Measurements from ENCODE around the gene ARHGAP28.

ARHGAP28 gene

DNA sequence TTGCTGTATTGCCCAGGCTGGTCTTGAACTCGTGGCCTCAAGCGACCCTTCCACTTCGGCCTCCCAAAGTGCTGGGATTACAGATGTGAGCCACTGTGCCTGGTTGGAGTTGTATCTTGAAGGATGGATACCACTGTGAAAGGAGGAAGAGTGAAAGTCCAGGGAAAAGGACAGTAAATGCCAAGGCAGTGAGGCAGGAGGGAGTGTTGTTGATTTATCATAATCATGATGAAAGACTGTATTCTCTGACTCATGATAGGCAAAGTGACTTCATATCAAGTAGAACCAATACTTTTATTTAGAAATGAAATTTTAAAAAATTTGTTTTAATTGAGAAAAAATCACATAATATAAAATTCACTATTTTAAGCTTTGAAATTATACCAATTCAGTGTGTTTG is 162.3 kb downstream of the ARHGAP28 start:
- H3K4me3 ChIP-seq (ENCODE audit: low read depth, low read length) = no peak overlapping the region
- no peak for DNase-seq (ENCODE audit: low read depth)
- TF ChIP-seq, protein P1, sequence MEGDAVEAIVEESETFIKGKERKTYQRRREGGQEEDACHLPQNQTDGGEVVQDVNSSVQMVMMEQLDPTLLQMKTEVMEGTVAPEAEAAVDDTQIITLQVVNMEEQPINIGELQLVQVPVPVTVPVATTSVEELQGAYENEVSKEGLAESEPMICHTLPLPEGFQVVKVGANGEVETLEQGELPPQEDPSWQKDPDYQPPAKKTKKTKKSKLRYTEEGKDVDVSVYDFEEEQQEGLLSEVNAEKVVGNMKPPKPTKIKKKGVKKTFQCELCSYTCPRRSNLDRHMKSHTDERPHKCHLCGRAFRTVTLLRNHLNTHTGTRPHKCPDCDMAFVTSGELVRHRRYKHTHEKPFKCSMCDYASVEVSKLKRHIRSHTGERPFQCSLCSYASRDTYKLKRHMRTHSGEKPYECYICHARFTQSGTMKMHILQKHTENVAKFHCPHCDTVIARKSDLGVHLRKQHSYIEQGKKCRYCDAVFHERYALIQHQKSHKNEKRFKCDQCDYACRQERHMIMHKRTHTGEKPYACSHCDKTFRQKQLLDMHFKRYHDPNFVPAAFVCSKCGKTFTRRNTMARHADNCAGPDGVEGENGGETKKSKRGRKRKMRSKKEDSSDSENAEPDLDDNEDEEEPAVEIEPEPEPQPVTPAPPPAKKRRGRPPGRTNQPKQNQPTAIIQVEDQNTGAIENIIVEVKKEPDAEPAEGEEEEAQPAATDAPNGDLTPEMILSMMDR (IDR thresholded peaks at IDR 0.05; ENCODE audit: low read depth, low read length, missing control alignments) = no peak

DNA sequence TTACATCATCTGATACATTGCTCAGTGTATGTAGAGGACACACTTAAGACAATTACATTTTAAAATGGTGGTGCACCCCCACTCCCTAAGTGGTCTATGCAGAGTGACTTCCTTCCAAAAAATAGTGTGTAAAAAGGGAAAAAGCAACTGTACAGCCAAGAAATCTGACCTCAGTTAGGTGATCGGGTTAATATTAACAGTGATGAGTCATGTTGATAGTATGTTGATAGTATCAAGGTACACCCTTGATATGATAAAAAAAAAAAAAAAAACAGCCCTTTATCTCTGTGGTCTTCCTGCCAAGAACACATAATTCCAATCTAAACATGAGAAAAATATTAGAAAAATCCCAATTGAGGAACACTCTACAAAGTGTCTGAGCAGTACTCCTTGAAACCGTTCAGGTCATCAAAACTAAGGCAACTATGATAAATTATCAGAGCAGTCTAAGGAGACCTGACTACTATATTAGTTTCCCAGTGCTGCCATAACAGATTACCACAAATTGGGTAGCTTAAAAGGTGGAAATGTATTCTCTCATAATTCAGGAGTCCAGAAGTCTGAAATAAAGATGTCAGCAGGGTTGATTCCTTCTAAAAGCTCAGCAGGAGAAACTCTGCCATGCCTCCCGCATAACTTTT is 171.9 kb downstream of the ARHGAP28 start:
- DNase-seq (ENCODE audit: low read depth) = no peak
- TF ChIP-seq, protein P1 (IDR thresholded peaks at IDR 0.05; ENCODE audit: low read depth, low read length, missing control alignments) = no peak
- H3K4me3 ChIP-seq (ENCODE audit: low read depth, low read length) = no peak overlapping the region

DNA sequence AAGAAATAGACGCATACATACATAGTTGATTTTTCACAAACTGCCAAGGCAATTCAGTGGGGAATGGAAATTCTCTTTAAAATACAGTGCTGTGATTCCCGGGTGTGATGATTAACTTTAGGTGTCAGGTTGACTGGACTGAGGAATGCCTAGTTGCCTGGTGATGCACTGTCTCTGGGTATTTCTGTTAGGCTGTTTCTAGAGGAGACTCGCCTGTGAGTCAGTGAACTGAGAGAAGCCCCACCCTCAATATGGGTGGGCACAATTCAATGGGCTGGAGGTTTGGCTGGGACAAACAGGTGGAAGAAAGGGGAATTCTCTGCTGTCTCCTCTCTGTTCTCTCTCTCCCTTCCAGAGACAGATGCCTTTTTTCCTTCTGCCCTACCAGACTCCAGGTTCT is 187.6 kb downstream of the ARHGAP28 start:
- DNase-seq (ENCODE audit: low read depth) = no peak
- TF ChIP-seq, protein P1 (IDR thresholded peaks at IDR 0.05; ENCODE audit: low read depth, low read length, missing control alignments) = no peak
- no peak overlapping the region for H3K4me3 ChIP-seq (ENCODE audit: low read depth, low read length)

DNA sequence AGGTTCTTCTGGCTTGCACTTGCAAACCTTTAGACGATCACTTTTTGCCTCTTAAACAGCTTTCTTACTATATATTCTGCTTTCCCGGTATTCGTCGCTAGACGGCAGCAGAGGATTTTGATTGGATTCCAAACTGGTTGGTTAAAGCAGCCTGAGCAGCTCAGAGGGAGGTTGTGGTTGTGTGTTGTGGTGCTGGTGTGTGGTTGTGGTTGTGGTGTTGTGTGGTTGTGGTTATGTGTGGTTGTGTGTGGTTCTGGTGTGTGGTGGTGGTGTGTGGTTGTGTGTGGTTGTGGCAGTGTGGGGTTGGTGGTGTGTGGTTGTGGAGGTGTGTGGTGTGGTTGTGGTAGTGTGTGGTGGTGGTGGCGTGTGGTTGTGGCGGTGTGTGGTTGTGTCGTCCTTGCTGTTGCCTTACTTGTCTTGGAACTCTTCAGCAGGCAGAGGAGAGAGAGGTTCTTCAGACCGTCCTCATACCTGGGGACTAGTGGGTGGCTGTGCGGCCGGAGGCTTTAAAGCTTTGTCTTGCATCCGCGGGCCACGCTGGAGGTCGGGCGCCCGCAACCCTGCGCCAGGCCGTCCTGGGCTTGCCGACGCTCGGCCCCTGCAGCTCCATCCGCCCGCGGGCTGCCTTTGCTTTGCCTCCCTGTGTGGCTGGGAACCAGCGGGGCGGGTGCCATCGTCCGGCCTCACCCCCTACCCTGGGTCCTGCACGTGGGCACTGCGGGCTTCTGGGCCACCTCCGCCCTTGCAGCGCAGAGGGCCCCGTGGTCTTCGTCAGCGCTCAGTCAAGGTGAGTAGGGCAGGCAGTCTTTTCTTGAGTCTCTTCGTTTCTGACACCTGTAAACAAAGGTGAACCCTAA is 190.8 kb downstream of the ARHGAP28 start:
- H3K4me3 ChIP-seq (ENCODE audit: low read depth, low read length) = no peak overlapping the region
- peak; percentile 10 for DNase-seq (ENCODE audit: low read depth)
- TF ChIP-seq, protein P1 (IDR thresholded peaks at IDR 0.05; ENCODE audit: low read depth, low read length, missing control alignments) = peak; percentile 84

DNA sequence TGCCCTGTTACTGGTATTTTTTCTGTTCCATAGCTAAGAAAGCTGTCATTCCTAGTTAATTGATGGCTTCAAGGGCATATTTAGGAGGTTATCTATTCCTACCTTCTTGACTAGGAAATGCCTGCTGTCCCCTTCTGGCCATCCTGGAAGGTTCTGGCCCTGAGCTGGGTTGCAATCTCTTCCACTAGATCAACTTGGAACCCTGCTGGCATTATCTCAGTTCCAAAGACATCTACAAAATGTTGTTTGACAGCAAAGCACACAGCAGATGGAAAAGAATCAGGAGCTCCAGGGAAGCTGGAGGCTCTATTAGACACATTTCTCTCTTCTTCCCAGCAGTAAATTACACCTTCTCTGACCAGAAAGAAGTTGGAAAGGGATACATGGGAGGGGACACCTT is 192.1 kb downstream of the ARHGAP28 start:
- DNase-seq (ENCODE audit: low read depth) = no peak
- no peak overlapping the region for H3K4me3 ChIP-seq (ENCODE audit: low read depth, low read length)
- TF ChIP-seq, protein P1 (IDR thresholded peaks at IDR 0.05; ENCODE audit: low read depth, low read length, missing control alignments) = no peak

DNA sequence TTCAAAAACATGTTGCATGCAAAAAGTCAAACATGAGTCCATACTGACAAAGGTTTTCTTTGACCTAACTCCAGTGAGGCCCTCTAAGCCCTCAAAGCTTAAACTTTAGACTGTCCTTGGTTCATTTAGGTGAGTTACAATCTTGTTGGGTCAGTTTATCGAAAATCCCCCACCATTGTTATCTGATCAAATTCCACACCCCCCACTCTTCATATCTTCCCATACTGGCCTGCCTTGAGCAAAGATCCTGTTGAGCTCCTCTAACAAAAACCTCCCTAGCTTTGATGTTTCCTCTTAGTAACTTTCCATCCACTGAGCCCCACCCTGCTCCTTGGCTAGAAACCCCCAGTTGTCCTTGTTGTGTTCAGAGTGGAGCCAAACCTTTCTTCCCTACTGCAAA is 193.7 kb downstream of the ARHGAP28 start:
- no peak overlapping the region for H3K4me3 ChIP-seq (ENCODE audit: low read depth, low read length)
- DNase-seq (ENCODE audit: low read depth) = no peak
- TF ChIP-seq, protein P1 (IDR thresholded peaks at IDR 0.05; ENCODE audit: low read depth, low read length, missing control alignments) = no peak
